SK-N-SH (cell line): ENCODE results near the gene ABITRAM. TPM values are rescaled to one million over a fixed set of nuclear protein-coding genes. Genes with fewer than 3 reads are reported as not detected.

Experiments used
- CTCF ChIA-PET: fragments of 300-600, 350-600 bp; formaldehyde crosslinking; extraction: SDS; loops from one replicate; lab custom pipeline; 2021; lab: Yijun Ruan, JAX
- POLR2A ChIA-PET: fragments of 350-600 bp; sonication (Branson Sonifier 250); formaldehyde crosslinking; extraction: SDS; loops from one replicate; lab custom pipeline; 2020; ENCODE audit warnings: antibody characterized with exemption, inconsistent platforms; lab: Yijun Ruan, JAX
- DNase-seq: peaks from one replicate; pipeline ENCODE4 v3.0.0; 2012
- H2AFZ ChIP-seq: fragments of 200-600 bp; sonication (generic); 2 replicates; pipeline ENCODE4 v1.8.1; 2016; ENCODE audit warnings: antibody characterized with exemption, mild to moderate bottlenecking, low read depth
- H3F3A ChIP-seq: fragments of 200-600 bp; sonication (generic); replicated peaks from 2 replicates; pipeline ENCODE3; 2016; ENCODE audit warnings: antibody characterized with exemption, mild to moderate bottlenecking; ENCODE audit not compliant: insufficient read depth
- H3K27ac ChIP-seq, 2 experiments: fragments of 200-500 bp in 1 of 2; fragments of 200-600 bp in 1 of 2; sonication (Bioruptor generic) in 1 of 2; sonication (generic), shearing (Covaris generic) in 1 of 2; 2 replicates each; pipeline versions ENCODE4 v1.5.1 to v1.6.1; 2014 to 2016; ENCODE audit warnings: low read depth in 2 of 2, inconsistent platforms in 1 of 2, low read length in 1 of 2, mild to moderate bottlenecking in 1 of 2, mixed read lengths in 1 of 2
- H3K27me3 ChIP-seq: fragments of 200-600 bp; sonication (generic), shearing (Covaris generic); 2 replicates; pipeline ENCODE4 v1.6.1; 2016; ENCODE audit warnings: mixed run types; ENCODE audit not compliant: insufficient read depth
- H3K36me3 ChIP-seq, 2 experiments: fragments of 200-500 bp in 1 of 2; fragments of 200-600 bp in 1 of 2; sonication (Bioruptor generic) in 1 of 2; sonication (generic) in 1 of 2; replicated peaks in 1 of 2; 2 replicates each; pipeline versions ENCODE3 to v1.5.1; 2014 to 2016; ENCODE audit warnings: low read length in 1 of 2, mild to moderate bottlenecking in 1 of 2; ENCODE audit not compliant: insufficient read depth in 2 of 2, control insufficient read depth in 1 of 2
- H3K4me1 ChIP-seq, 2 experiments: fragments of 200-500 bp in 1 of 2; fragments of 200-600 bp in 1 of 2; sonication (Bioruptor generic) in 1 of 2; sonication (generic), shearing (Covaris generic) in 1 of 2; 2 replicates each; pipeline versions ENCODE4 v1.5.1 to v1.6.1; 2014 to 2016; ENCODE audit warnings: low read depth in 1 of 2, low read length in 1 of 2, mixed run types in 1 of 2; ENCODE audit not compliant: insufficient read depth in 2 of 2, control insufficient read depth in 1 of 2
- H3K4me2 ChIP-seq: fragments of 200-600 bp; sonication (generic), shearing (Covaris generic); 2 replicates; pipeline ENCODE4 v1.6.1; 2017; ENCODE audit warnings: mixed run types
- H3K4me3 ChIP-seq, 2 experiments: fragments of 200-500 bp in 1 of 2; fragments of 200-600 bp in 1 of 2; sonication (Bioruptor generic) in 1 of 2; sonication (generic), shearing (Covaris generic) in 1 of 2; 2 replicates each; pipeline versions ENCODE4 v1.5.1 to v1.8.1; 2014 to 2016; ENCODE audit warnings: low read depth in 2 of 2, inconsistent platforms in 1 of 2, low read length in 1 of 2, mild to moderate bottlenecking in 1 of 2, mixed read lengths in 1 of 2, moderate library complexity in 1 of 2
- H3K79me2 ChIP-seq: fragments of 200-600 bp; sonication (generic); 2 replicates; pipeline ENCODE4 v1.8.1; 2017; ENCODE audit warnings: mild to moderate bottlenecking; ENCODE audit not compliant: insufficient read depth
- H3K9ac ChIP-seq: fragments of 200-600 bp; sonication (generic); 2 replicates; pipeline ENCODE4 v1.6.1; 2017; ENCODE audit warnings: mixed run types
- H3K9me2 ChIP-seq: fragments of 200-600 bp; sonication (generic); 2 replicates; pipeline ENCODE4 v1.6.1; 2017; ENCODE audit warnings: mixed run types
- H3K9me3 ChIP-seq: fragments of 200-600 bp; sonication (generic); 2 replicates; pipeline ENCODE4 v1.6.1; 2017; ENCODE audit warnings: mixed run types, mild to moderate bottlenecking, moderate library complexity
- H4K20me1 ChIP-seq: fragments of 200-600 bp; sonication (generic); 2 replicates; pipeline ENCODE4 v1.6.1; 2017; ENCODE audit warnings: mild to moderate bottlenecking, mixed run types; ENCODE audit not compliant: insufficient read depth
- CHD2 ChIP-seq: fragments of 150-350 bp; IDR thresholded peaks from 2 replicates; pipeline ENCODE4 v1.6.1; 2018; ENCODE audit warnings: low read length; ENCODE audit not compliant: partially characterized antibody
- CTCF ChIP-seq: fragments of 200-600 bp; sonication (generic); IDR thresholded peaks from 2 replicates; pipeline ENCODE4 v1.6.1; 2017; ENCODE audit warnings: antibody characterized with exemption, mild to moderate bottlenecking, moderate library complexity
- EP300 ChIP-seq, 2 experiments: IDR thresholded peaks; 2 replicates each; pipeline versions ENCODE4 v1.4.0 to v1.6.1; 2012; ENCODE audit warnings: borderline replicate concordance in 1 of 2, low read depth in 1 of 2, low read length in 1 of 2
- EZH2phosphoT487 ChIP-seq: fragments of 200-600 bp; sonication (generic); IDR thresholded peaks from 2 replicates; pipeline ENCODE4 v1.6.1; 2017; ENCODE audit warnings: low read depth, mixed run types, mild to moderate bottlenecking, antibody characterized with exemption, moderate library complexity, borderline replicate concordance
- FOSL2 ChIP-seq: IDR thresholded peaks from 2 replicates; pipeline ENCODE4 v1.4.0; 2012; ENCODE audit warnings: low read depth, mild to moderate bottlenecking, moderate library complexity, borderline replicate concordance
- FOXM1 ChIP-seq: IDR thresholded peaks from 2 replicates; pipeline ENCODE4 v1.4.0; 2012; ENCODE audit warnings: low read depth, mild to moderate bottlenecking
- GATA2 ChIP-seq: sonication (generic); formaldehyde crosslinking; IDR thresholded peaks from 2 replicates; pipeline ENCODE4 v1.5.0; 2020; ENCODE audit warnings: mild to moderate bottlenecking, missing genetic modification reagents
- JUND ChIP-seq: IDR thresholded peaks from 2 replicates; pipeline ENCODE4 v1.4.0; 2012
- MAX ChIP-seq: IDR thresholded peaks from 2 replicates; pipeline ENCODE4 v1.4.0; 2012; ENCODE audit warnings: low read depth
- MEF2A ChIP-seq: IDR thresholded peaks from 2 replicates; pipeline ENCODE4 v1.4.0; 2012; ENCODE audit warnings: low read depth, borderline replicate concordance
- NFIC ChIP-seq: IDR thresholded peaks from 2 replicates; pipeline ENCODE4 v1.4.0; 2012; ENCODE audit warnings: borderline replicate concordance
- NRF1 ChIP-seq: IDR thresholded peaks from 2 replicates; pipeline ENCODE4 v1.6.1; 2012; ENCODE audit warnings: low read depth, mild to moderate bottlenecking, low read length
- PBX3 ChIP-seq: IDR thresholded peaks from 2 replicates; pipeline ENCODE4; 2012
- POLR2AphosphoS5 ChIP-seq: IDR thresholded peaks from 2 replicates; pipeline ENCODE4 v1.6.1; 2012; ENCODE audit warnings: low read depth, low read length
- REST ChIP-seq: IDR thresholded peaks from 2 replicates; pipeline ENCODE4 v1.6.1; 2012; ENCODE audit warnings: mild to moderate bottlenecking, low read depth, low read length, moderate library complexity
- RFX5 ChIP-seq: IDR thresholded peaks from 2 replicates; pipeline ENCODE4 v1.6.1; 2012; ENCODE audit warnings: mild to moderate bottlenecking, improper control_type of control experiment, low read length
- RXRA ChIP-seq: IDR thresholded peaks from 2 replicates; pipeline ENCODE4 v1.4.0; 2012; ENCODE audit warnings: low read depth, mild to moderate bottlenecking, borderline replicate concordance
- SIN3A ChIP-seq: IDR thresholded peaks from 2 replicates; pipeline ENCODE4 v1.6.1; 2012; ENCODE audit warnings: low read depth, mild to moderate bottlenecking, low read length, moderate library complexity, borderline replicate concordance
- TAF1 ChIP-seq: IDR thresholded peaks from 2 replicates; pipeline ENCODE4 v1.6.1; 2012; ENCODE audit warnings: low read depth, mild to moderate bottlenecking, low read length, moderate library complexity, borderline replicate concordance
- TEAD4 ChIP-seq: IDR thresholded peaks from 2 replicates; pipeline ENCODE4 v1.4.0; 2012; ENCODE audit warnings: mild to moderate bottlenecking, borderline replicate concordance; ENCODE audit not compliant: insufficient read depth
- USF2 ChIP-seq: fragments of 150-350 bp; IDR thresholded peaks from 2 replicates; pipeline ENCODE4 v1.6.1; 2017; ENCODE audit warnings: antibody characterized with exemption, low read length, low read depth, borderline replicate concordance
- polyA plus RNA-seq, 3 experiments: library from polyadenylated mRNA; depleted of rRNA; stranded (reverse); fragments of >200 nt; gene quantifications; 2 replicates each; pipeline ENCODE4 v1.2.3, GENCODE V29; 2012

The ABITRAM gene
- polyA plus RNA-seq, 1 of the 3 experiments (the other 2 are of a cell fraction), result 13.9 TPM

GRCh38 chr9:108980893-108981292, 46.7 kb downstream of the ABITRAM start (continued):
- TF ChIP-seq PBX3 (no peak), POLR2AphosphoS5 (no peak)

- Histone ChIP-seq H3K27ac (no peak overlapping the region), H3K4me1 (peaks cover 0 to 2% of the 10 kb centered on the region in 2 experiments; a peak in 1 of 4 replicates), H3K27me3 (no peaks in the 10 kb centered on the region), H2AFZ (no peak overlapping the region), H3K9me3 (no peaks in the 10 kb centered on the region), H3K4me3 (no peak overlapping the region), H3K4me2 (no peak overlapping the region), H4K20me1 (peaks cover 3% of the 10 kb centered on the region; the same call in 1 of the 2 replicates), H3K9me2 (no peaks in the 10 kb centered on the region), H3F3A (no peaks in the 10 kb centered on the region), H3K36me3 (peaks cover 28 to 35% of the 10 kb centered on the region in 2 experiments), H3K9ac (no peak overlapping the region), H3K79me2 (no peaks in the 10 kb centered on the region; the same call in 1 of the 2 replicates)
- TF ChIP-seq JUND (no peak), RFX5 (no peak), FOXM1 (no peak), NFIC (no peak), EP300 (IDR thresholded peaks at IDR 0.05; ENCODE audit: borderline replicate concordance in 1 of 2, low read depth in 1 of 2, low read length in 1 of 2) (no peak), REST (no peak), TAF1 (no peak), NRF1 (no peak), RXRA (no peak), EZH2phosphoT487 (no peak), PBX3 (no peak), MAX (no peak), FOSL2 (no peak), GATA2 (CRISPR knock-in tag) (no peak), TEAD4 (no peak), USF2 (no peak), CTCF (no peak), SIN3A (no peak), CHD2 (no peak), MEF2A (no peak)
- POLR2A ChIA-PET, result no interaction called here
- CTCF ChIA-PET, result interaction anchor here (0.7 kb wide), 1 partner anchor 27 kb away, joined by 3 read pairs; no protein-coding TSS in a partner anchor
- DNase-seq, result no peak
Observed at GRCh38 chr9:108983885-108984284, 49.7 kb downstream of the ABITRAM start.
